NCI-H2081 treated with DMSO at 0.1 percent for 48 hours (cell line): ENCODE data around the gene BAZ1A.
"Not testable (repeated sequence)": the region's sequence is repeated elsewhere in the genome, so short reads cannot be mapped to it uniquely, and the experiment has no call there.

Source experiments
- DNase-seq: peaks from one replicate; lab custom pipeline; 2025; lab: John Stamatoyannopoulos, UW

Gene BAZ1A

GRCh38 chr14:34781242-34781641, 93.9 kb downstream of the BAZ1A start:
- DNase-seq, result no peak

GRCh38 chr14:34780646-34781045, 94.5 kb downstream of the BAZ1A start:
- no peak for DNase-seq

GRCh38 chr14:34778744-34779143, 96.4 kb downstream of the BAZ1A start:
- no peak for DNase-seq

GRCh38 chr14:34776611-34777010, 98.5 kb downstream of the BAZ1A start:
- DNase-seq, result no peak

GRCh38 chr14:34775922-34776321, 99.2 kb downstream of the BAZ1A start:
- DNase-seq, result no peak

GRCh38 chr14:34775342-34775741, 99.8 kb downstream of the BAZ1A start:
- DNase-seq, result no peak

GRCh38 chr14:34770901-34771300, 104.3 kb downstream of the BAZ1A start:
- DNase-seq, result no peak

GRCh38 chr14:34766606-34767005, 108.6 kb downstream of the BAZ1A start:
- DNase-seq, result no peak

GRCh38 chr14:34766060-34766459, 109.1 kb downstream of the BAZ1A start:
- DNase-seq, result no peak

- no peak for DNase-seq
These were observed 119.9 kb downstream of the BAZ1A start for GRCh38 chr14:34755215-34755614.

- no peak for DNase-seq
These were observed 120.5 kb downstream of the BAZ1A start for GRCh38 chr14:34754687-34755086.

GRCh38 chr14:34750670-34751069, 124.5 kb downstream of the BAZ1A start:
- no peak for DNase-seq

GRCh38 chr14:34750233-34750632, 124.9 kb downstream of the BAZ1A start:
- DNase-seq, result no peak

GRCh38 chr14:34749408-34749807, 125.8 kb downstream of the BAZ1A start:
- DNase-seq, result no peak

- DNase-seq, result no peak
These were observed 132.7 kb downstream of the BAZ1A start for GRCh38 chr14:34742270-34743115.

GRCh38 chr14:34741840-34742239, 133.3 kb downstream of the BAZ1A start:
- DNase-seq, result no peak

GRCh38 chr14:34740139-34740538, 135.0 kb downstream of the BAZ1A start:
- not testable (repeated sequence) for DNase-seq

- DNase-seq, result not testable (repeated sequence)
These were observed 138.1 kb downstream of the BAZ1A start for GRCh38 chr14:34737079-34737478.

- DNase-seq, result no peak
These were observed 141.9 kb downstream of the BAZ1A start for GRCh38 chr14:34733245-34733644.

- no peak for DNase-seq
These were observed 142.4 kb downstream of the BAZ1A start for GRCh38 chr14:34732802-34733201.

- no peak for DNase-seq
These were observed 151.3 kb downstream of the BAZ1A start for GRCh38 chr14:34723867-34724266.

GRCh38 chr14:34722723-34723545, 152.2 kb downstream of the BAZ1A start:
- no peak for DNase-seq

- no peak for DNase-seq
These were observed 154.0 kb downstream of the BAZ1A start for GRCh38 chr14:34721129-34721528.
